AG04450 (cell line): ENCODE measurements around the gene ARL15. TPM values are rescaled to one million over a fixed set of nuclear protein-coding genes. Genes with fewer than 3 reads are reported as not detected.

Experiments used
- CTCF ChIA-PET: fragments of 300-600, 350-600 bp; formaldehyde crosslinking; extraction: SDS; loops from one replicate; lab custom pipeline; 2022; ENCODE audit warnings: antibody characterized with exemption, inconsistent platforms; lab: Charles Lee
- POLR2A ChIA-PET: fragments of 350-600 bp; formaldehyde crosslinking; extraction: SDS; loops from one replicate; lab custom pipeline; 2021; ENCODE audit warnings: antibody characterized with exemption, inconsistent platforms; lab: Yijun Ruan, JAX
- DNase-seq: peaks from one replicate; pipeline ENCODE4 v3.0.0-alpha.2; 2011; ENCODE audit warnings: low read depth, low spot score
- H3K27ac ChIP-seq: one replicate; pipeline ENCODE4 v1.5.1; 2012; ENCODE audit warnings: low read depth, low read length, control low read depth
- H3K27me3 ChIP-seq: one replicate; pipeline ENCODE4 v1.6.0; 2012; ENCODE audit warnings: low read length; ENCODE audit not compliant: control insufficient read depth, insufficient read depth
- H3K4me3 ChIP-seq: 2 replicates; pipeline ENCODE4 v1.5.1; 2011; ENCODE audit warnings: mild to moderate bottlenecking, low read depth, low read length, control low read depth
- H3K9me3 ChIP-seq: 2 replicates; pipeline ENCODE4 v1.5.1; 2012; ENCODE audit warnings: low read length; ENCODE audit not compliant: control insufficient read depth, insufficient read depth
- CTCF ChIP-seq: IDR thresholded peaks from 2 replicates; pipeline ENCODE4 v1.5.1; 2011; ENCODE audit warnings: low read depth, low read length, control low read depth, inconsistent platforms
- polyA plus RNA-seq: library from polyadenylated mRNA; depleted of rRNA; stranded (reverse); fragments of >200 nt; gene quantifications from 2 replicates; pipeline ENCODE4 v1.2.3, GENCODE V29; 2011

The ARL15 gene
- polyA plus RNA-seq, 1 experiment: 16.0 TPM

GRCh38 chr5:54165687-54166086 lies 144.7 kb downstream of the ARL15 start:
- Histone ChIP-seq H3K9me3 (no peaks in the 10 kb centered on the region), H3K27me3 (no peaks in the 10 kb centered on the region), H3K27ac (no peak overlapping the region), H3K4me3 (no peak overlapping the region)
- TF ChIP-seq CTCF: no peak
- ChIA-PET POLR2A (no interaction called here), CTCF (no interaction called here)
- no peak for DNase-seq

GRCh38 chr5:54162184-54162583 lies 148.2 kb downstream of the ARL15 start:
- Histone ChIP-seq H3K27ac (no peak overlapping the region), H3K27me3 (no peaks in the 10 kb centered on the region), H3K9me3 (no peaks in the 10 kb centered on the region), H3K4me3 (no peak overlapping the region)
- no peak for DNase-seq
- no peak for TF ChIP-seq CTCF
- ChIA-PET CTCF (no interaction called here), POLR2A (no interaction called here)

GRCh38 chr5:54160329-54160728 lies 150.0 kb downstream of the ARL15 start:
- Histone ChIP-seq H3K9me3 (no peaks in the 10 kb centered on the region), H3K27me3 (no peaks in the 10 kb centered on the region), H3K4me3 (no peak overlapping the region), H3K27ac (no peak overlapping the region)
- TF ChIP-seq CTCF: no peak
- no peak for DNase-seq
- CTCF ChIA-PET: no interaction called here
- POLR2A ChIA-PET: no interaction called here

- ChIA-PET POLR2A (no interaction called here), CTCF (no interaction called here)
- no peak for TF ChIP-seq CTCF
- no peak for DNase-seq
- H3K9me3 ChIP-seq: no peaks in the 10 kb centered on the region
- no peak overlapping the region for H3K27ac ChIP-seq
- H3K4me3 ChIP-seq: no peak overlapping the region
- H3K27me3 ChIP-seq: no peaks in the 10 kb centered on the region
These were observed 150.5 kb downstream of the ARL15 start for GRCh38 chr5:54159893-54160195.

GRCh38 chr5:54159153-54159892 lies 151.1 kb downstream of the ARL15 start:
- no peaks in the 10 kb centered on the region for H3K27me3 ChIP-seq
- ChIA-PET CTCF (no interaction called here), POLR2A (no interaction called here)
- no peak for TF ChIP-seq CTCF
- no peaks in the 10 kb centered on the region for H3K9me3 ChIP-seq
- no peak overlapping the region for H3K4me3 ChIP-seq
- no peak overlapping the region for H3K27ac ChIP-seq
- no peak for DNase-seq
